ENCODE measurements around the gene ZNF239.
"Not testable (repeated sequence)": the region's sequence is repeated elsewhere in the genome, so short reads cannot be mapped to it uniquely, and the experiment has no call there.

ZNF239 gene

DNA sequence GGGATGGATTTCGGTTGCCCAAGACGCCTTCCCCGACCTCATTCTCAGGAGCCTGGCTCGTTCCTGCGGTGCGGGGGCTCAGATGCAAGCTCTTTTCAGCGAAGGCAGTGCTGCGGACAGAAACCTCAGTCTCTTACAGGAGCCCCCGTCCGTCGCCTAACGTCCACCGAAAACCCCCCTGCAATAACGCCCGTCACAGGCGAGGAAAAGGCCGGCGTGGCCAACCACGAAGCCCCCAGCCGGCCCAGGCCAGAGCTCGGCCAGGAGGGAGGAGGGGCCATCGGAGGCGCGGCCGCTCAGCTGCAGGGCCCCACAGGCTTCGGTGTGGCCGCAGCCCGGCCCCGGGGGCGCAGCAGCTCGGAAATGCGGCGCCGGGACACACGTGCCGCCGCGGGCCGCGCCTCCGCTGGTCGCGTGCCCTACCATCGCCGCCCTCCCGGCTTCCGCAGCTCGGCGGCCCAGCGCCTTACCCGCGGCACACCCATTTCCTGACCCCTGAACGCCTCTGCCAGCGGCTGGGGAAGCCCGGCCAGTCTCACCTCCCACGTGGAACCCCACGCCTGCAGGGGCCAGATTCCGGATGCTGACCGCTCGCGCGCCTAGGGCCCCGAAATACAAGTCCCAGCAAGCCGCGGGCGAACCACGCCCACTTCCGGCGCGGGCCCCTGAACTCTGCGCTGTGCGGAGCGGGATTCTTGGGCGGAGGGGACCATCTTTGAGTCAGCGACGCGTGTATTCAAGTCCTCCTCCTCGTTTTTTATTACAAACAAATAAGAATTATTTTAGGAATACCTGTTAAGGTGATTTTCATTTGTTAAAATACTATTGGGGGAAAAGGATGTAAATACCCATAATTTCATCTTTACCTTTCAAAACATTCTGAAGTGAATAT lies at the start of gene ZNF239:
ZNF239 (minus strand) TSS at position 616 of the 892 bp plus-strand sequence. CDS start 16,537 bp downstream, outside the sequence.
- DNase-seq (ENCODE audit: low read depth in 2 of 2) = peak; percentile 76 to 80

DNA sequence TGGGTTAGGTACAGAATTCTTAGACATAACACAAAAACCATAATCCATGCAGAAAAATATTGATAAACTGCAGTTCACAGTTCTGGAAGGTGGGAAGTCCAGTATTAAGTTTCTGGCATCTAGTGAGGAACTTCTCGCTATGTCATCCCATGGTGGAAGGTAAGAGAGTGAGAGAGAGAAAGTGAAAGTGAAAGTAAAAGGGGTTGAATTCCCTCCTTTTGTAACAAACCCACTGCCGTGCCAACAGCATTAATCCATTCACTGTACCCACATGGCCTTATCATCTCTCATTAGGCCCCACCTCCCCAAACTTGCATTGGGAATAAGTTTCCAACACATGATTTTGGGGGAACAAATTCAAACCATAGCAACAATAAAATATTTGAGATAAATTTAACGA lies 48.9 kb upstream of the ZNF239 start:
- DNase-seq (ENCODE audit: low read depth in 2 of 2) = no peak

DNA sequence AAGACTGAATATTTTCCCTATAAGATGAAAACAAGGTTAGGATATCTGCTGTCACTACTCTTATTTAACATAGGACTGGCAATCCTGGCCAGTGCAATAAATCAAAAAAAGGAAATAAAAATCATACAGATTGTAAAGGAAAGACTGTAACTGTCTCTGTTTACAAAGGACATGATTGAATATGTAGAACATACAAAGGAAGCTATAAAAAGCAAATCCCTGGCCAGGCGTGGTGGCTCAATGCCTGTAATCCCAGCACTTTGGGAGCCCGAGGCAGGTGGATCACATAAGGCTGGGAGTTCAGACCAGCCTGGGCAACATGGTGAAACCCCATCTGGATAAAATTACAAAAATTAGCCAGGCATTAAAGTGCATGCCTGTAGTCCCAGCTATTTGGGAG lies 47.6 kb upstream of the ZNF239 start:
- DNase-seq (ENCODE audit: low read depth in 2 of 2) = no peak

DNA sequence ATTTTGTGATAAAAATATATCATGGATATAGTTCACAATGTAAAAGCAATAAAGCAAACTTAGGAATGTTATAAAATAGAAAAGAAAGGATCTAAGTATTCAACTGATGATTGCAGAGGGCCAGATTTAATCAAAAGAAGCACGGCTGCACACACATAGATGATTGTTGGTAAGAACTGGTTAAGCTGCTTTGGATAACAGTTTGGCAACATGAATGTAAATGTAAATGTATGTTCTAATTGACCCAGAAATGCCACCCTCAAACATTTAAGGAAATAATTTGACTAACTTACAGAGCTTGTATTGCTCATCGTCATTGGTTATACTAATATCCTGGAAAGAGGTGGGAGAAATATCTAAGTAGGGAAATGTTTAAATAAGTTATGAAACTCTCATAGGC lies 45.0 kb upstream of the ZNF239 start:
- DNase-seq (ENCODE audit: low read depth in 2 of 2) = no peak

DNA sequence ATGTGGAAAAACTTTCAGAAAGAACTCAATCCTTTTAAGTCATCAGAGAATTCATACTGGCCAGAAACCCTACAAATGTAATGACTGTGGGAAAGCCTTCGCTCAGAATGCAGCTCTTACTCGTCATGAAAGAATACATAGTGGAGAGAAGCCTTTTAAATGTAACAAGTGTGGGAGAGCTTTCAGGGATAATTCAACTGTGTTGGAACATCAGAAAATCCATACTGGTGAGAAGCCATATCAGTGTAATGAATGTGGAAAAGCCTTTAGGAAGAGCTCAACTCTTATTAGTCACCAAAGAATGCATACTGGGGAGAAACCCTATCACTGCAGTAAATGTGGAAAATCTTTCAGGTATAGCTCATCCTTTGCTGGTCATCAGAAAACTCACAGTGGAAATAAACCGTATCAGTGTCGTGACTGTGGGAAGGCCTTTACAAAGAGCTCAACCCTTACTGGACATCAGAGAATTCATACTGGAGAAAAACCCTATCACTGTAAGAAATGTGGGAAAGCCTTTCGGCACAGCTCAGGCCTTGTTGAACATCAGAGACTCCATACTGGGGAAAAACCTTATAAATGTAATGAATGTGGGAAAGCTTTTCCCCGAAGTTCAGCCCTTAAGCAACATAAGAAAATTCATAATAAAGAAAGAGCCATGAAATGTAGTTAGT lies 42.4 kb upstream of the ZNF239 start:
- no peak for DNase-seq (ENCODE audit: low read depth in 2 of 2)

DNA sequence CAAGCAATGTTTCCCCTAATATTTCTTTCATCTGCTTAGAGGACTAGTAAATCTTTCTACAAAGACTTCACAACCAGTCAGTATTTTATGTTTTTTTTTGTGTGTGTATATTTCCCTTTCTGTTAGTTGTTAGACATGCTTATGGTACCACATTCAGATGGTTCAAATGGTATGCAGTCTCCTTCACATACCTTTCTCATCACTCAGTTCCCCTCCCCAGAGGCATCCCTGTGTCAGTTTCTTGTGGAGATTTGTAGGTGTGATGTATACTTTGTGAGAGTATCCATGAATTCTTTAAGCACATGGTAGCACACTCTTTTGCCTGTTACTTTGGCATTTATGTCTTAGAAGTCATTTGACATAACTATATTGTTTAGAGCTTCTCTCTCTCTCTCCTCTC lies 36.2 kb upstream of the ZNF239 start:
- DNase-seq (ENCODE audit: low read depth in 2 of 2) = no peak

DNA sequence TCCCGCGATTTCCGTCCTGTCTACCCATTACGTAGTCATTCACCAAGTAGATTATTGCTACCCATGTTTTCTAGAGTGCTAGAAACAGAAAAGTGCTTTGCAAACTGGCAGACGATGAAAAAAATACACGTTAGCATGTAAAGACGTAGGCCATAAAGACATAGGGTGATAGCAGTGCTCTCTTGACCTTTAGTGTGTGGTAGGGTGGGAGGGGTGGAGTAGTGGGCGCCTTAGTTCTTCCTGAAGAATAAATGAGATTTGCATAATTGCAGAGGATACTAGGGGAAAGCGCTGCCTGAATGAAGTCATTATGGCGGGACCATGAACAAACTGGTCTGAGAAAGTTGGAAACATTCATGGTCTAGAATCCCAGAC lies 32.8 kb upstream of the ZNF239 start:
- no peak for DNase-seq (ENCODE audit: low read depth in 2 of 2)

DNA sequence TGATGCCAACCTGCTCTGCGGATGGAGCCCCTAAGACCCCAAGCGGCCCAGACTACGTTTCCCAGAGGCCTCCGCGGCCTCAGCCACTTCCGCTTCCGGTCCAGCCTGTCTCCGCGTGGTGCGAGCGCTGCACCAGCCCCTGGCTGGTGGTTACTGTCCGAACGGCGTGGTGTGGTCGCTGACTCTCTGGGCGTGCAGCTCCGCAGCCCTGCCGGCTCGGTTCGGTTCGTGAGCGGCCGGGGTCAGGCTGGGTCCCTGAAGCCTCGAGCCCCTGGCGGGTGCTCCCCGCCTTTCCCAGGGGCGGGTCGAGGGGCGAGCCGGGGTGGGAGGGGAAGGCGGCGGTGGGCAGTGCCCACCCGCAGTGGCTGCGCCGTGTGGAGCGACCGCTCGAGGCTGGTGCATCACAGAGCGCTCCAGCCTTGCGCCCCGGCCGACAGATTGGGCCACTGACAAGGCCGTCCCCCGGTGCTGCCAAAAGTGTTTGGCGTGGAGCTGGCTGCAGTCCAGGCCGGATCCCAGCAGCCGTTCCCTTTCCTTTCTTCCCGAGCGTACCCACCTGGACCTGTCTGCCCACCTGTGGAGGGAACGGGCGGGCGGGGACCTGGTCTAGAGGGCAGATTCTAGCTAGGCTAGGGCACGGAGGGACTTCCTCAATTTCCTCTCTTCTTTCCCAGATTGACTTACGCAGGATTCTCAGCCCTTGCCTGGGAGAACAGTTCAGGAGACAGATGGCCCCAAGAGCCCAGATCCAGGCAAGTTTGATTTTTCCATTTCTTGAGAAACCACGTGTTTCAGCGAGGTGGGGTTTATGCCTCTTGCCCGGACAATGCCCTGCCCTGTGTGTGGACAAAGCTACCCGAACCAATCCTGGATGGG lies 32.1 kb upstream of the ZNF239 start, which contains the start of gene ZNF485:
ZNF485 (plus strand) TSS at position 116 of the 876 bp plus-strand sequence; CDS start at position 729, 613 bp downstream.
- DNase-seq (ENCODE audit: low read depth in 2 of 2) = peak; percentile 58 to 59

DNA sequence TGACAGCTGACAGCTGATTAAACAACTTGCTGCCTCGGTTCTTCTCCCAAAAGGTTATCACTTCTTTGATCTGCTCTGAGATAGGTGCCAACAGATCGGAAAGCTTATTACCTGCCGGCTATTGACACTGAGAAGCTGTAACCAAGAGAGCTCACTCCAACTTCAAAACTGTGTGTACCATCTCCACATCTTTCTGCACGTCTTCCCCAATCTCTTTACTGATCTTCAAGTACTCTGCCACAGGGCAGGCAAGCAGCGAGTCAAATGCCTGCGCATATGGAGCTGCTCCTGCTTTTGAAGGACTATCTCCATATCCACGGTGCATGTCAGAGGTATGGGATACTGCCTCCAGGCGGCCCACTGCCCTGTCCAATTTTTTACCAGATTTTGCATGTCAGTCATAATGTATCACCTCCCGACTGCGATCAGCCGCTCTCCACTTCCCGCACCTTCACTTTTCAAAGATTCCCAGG lies 31.5 kb upstream of the ZNF239 start:
- no peak for DNase-seq (ENCODE audit: low read depth in 2 of 2)

DNA sequence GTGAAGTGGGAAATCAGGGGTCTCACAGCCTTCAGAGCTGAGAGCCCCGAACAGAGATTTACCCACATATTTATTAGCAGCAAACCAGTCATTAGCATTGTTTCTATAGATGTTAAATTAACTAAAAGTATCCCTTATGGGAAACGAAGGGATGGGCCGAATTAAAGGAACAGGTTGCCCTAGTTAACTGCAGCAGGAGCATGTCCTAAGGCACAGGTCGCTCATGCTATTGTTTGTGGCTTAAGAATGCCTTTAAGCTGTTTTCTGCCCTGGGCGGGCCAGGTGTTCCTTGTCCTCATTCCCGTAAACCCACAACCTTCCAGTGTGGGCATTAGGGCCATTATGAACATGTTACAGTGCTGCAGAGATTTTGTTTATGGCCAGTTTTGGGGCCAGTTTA lies 27.2 kb upstream of the ZNF239 start:
- not testable (repeated sequence) for DNase-seq (ENCODE audit: low read depth in 2 of 2)

DNA sequence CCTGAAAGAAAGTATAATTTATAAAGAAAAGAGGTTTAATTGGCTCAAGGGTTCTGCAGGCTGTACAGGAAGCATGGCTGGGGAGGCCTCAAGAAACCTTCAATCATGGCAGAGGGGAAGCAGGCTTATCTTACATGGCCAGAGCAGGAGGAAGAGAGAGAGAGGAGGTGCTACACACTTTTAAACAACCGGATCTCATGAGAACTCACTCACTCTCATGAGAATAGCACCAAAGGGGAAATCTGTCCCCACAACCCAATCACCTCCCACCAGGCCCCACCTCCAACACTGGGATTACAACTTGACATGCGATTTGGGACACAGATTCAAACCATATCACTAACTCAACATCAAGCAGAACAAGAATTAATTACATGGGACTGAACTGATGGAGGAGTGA lies 24.9 kb upstream of the ZNF239 start:
- no peak for DNase-seq (ENCODE audit: low read depth in 2 of 2)

DNA sequence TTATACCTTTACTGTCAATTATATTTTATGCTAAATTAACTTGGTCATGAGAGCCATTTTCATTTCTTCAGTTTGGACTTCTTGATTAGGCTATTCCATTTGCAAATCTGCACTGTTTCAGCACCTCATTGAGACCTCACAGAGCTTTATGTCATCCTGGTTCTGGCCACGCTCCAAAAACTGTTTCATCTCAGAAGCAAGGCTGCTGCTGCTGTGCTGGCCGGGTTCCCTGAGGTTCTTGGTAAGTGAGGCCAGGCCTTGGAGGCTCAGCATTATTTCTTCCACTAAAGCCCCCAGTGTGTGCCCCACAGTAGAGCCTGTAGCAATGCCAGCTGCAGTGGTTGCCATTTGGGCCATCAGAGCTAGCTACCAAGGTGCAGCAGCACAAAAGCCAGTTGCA lies 24.0 kb upstream of the ZNF239 start:
- no peak for DNase-seq (ENCODE audit: low read depth in 2 of 2)

DNA sequence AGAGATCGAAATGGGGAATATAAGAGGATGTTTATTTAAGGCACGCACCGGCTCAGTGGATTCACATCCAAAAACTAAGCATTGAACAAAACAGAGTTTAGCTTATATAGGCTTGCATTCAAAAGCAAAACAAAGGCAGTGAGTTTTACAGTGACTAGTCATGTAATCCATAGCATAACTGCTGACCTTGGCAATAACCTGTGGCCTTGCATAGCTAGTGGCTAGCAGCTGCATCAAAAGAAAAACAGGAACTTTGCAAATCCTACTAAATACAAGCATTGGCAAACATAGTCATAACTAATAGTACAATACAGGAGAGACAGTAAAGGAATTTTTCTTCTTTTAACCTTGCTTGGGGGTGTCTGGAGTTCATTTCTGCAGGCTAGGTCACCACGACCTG lies 22.1 kb upstream of the ZNF239 start:
- DNase-seq (ENCODE audit: low read depth in 2 of 2) = no peak

DNA sequence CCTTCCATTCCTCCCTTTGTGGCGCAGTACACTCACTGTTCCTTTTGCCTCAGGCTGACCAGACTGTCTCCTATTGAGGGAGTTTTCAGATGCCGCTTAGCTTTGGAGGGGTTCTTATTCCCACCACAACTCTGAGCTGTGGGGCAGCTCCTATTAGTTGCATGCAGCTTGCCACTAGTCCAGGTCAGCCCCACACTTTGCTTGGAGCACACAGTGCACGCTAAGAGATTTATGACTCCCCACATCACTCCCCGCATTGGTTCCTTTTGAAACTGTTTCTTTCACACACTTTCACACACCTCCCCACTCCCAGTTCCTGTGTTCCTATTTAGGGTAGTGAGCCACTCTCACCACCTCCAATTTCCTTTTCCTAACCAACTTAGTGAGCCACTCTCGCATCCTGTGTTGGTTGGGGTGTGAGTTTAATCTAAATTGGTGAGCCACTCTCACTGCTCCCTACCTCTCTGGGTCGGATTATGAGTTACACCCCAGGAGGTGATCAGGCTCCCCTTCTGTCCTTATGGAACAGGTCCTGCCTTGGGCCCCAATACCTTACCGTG lies 21.4 kb upstream of the ZNF239 start:
- no peak for DNase-seq (ENCODE audit: low read depth in 2 of 2)

DNA sequence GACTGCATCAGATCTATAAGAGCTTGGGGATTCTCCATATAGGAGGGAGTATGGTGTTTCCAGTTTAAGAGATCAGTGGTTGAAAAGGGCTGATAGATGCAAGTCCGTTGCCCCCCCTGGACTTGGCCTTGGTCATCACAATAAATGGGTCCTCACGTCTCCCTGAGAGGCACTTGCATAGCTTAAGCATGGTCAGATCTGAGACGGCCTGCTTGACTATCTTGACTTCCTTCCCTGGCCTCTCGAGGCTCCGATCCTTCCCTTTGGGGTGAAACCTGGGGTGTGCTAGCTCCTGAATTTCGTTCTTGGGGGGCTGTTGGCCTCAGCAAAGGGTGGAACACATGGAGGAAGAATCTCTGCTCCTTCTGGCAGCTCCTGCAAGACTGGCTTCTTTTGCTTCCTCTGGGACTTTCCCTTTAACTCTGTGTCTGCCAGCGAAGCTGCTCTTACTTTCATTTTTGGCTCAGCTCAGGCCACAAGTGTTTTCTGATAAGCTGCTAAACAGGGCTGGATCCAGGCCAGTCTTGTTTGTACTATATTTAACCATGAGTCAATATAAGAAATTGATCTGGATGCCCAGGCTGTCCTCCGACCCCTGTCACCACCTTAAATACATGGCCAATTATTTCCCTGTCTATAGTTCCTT lies 20.7 kb upstream of the ZNF239 start:
- DNase-seq (ENCODE audit: low read depth in 2 of 2) = no peak

DNA sequence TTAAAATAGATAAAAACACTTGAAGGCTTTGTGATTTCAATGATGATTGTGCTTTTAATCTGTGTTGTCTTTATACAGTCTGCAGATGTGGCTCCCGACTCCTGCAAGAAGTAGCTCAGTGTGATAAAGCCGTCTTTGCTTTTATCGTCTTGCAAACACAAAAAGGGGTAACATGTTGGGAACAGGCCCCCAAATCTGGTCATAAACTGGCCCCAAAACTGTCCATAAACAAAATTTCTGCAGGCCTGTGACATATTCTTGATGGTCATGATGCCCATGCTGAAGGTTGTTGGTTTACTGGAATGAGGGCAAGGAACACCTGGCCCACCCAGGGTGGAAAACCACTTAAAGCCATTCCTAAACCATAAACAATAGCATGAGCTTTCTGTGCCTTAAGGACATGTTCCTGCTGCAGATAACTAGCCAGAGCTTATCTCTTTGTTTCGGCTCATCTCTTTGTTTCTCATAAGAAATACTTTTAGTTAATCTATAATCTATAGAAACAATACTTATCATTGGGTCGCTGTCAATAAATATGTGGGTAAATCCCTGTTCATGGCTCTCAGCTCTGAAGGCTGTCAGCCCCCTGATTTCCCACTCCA lies 17.0 kb upstream of the ZNF239 start:
- no peak for DNase-seq (ENCODE audit: low read depth in 2 of 2)

DNA sequence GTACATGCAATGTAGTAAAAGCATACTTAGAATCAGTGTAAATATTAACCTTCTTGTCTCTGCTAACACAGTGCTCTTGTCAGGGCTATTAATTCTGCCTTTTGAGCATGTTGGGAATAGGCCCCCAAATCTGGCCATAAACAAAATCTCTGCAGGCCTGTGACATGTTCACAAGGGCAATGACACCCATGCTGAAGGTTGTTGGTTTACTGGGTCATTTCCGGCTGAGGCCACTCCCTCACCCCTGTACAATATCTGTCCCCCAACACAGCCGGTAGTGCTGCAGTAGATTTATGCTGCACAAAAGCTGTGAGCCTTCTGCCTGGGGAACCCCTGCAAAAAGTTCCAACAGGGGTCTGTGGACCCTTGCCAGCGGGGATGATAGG lies 12.3 kb upstream of the ZNF239 start:
- not testable (repeated sequence) for DNase-seq (ENCODE audit: low read depth in 2 of 2)

DNA sequence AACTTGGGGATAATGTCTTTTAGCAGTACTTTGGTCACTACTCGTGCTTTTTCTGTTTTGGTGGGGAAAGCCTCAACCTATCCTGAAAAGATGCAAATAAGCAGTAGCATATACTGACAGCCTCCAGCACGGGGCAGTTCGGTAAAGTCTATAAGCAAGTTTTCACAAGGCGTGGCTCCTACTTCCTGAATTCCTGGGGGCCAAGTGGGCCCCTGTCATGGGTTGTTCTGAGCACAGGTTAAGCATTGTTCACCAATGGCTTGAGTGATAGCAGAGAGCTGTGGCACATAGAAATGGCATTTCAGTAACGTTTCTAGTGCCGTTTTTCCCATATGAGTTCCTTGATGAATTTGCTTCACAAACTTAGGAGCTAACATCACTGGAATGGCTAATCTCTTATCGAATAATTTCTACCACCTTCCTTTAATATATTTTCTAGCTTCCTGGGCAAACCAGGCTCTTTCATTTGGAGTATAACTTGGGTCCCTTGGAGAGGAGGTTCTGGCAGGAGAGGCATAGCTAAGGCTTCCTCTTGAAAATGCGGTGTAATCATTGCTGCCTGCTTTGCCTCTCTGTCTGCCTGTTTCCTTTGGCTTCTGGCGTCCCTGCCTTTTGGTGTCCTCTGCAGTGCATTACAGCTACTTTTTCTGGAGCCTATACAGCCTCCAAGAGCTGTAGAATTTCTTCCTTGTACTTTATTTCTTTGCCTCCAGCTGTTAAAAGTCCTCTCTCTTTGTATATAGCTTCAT lies 11.7 kb upstream of the ZNF239 start:
- DNase-seq (ENCODE audit: low read depth in 2 of 2) = no peak

DNA sequence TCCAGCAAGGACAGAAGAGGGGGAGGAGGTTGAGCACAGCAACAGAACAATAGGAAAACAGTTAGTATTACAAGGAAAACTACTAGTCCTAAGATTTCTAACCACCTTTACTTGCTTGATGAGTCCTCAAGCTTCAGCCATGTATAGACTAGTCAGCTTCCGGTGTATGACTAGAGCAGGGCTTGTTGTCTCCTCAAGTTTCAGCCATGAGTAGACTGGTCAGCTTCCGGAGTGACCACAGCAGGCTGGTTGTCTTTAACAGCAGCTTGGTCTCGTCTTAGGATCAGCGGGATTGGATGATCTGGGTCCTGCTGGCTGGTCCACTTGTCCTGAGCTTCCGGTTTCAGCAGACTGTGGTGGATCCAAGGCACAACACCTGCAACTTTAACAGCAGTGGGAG lies 10.6 kb upstream of the ZNF239 start:
- no peak for DNase-seq (ENCODE audit: low read depth in 2 of 2)

DNA sequence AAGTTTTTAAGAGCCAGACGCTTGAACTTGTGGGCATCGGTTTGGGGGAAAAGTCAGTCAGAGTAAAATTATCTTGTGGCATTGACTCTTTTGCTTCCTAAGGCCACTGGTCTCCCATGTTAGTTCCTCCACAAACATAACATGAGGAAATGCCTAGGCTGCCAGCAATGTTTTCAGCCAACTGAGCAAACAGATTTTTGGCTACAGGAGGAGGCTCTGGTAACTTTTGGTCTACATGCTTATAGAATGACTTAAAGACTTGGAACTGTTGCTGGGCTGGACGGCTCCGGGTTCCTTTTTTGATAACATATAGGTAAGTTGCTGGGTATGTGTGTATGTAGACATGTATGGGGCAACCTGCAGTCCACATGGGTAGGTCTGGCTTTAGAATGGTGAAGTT lies 9.6 kb upstream of the ZNF239 start:
- DNase-seq (ENCODE audit: low read depth in 2 of 2) = no peak

Measured in stimulated activated CD8-positive, alpha-beta memory T cell treated with anti-CD3 and anti-CD28 coated beads, Interleukin-15, amount 100 ng/mL, for 4 hours (primary cell).